Neural cell (in vitro differentiated cells): ENCODE results near the gene DNER. TPM values are rescaled to one million over a fixed set of nuclear protein-coding genes. Genes with fewer than 3 reads are reported as not detected.

ENCODE experiments used
- H2AFZ ChIP-seq: fragments of 200-600, 300-800 bp; sonication (generic), shearing (Covaris generic); 2 replicates; pipeline ENCODE4 v1.6.0; 2014; ENCODE audit warnings: low read depth, mild to moderate bottlenecking, antibody characterized with exemption, low read length, moderate library complexity
- H3F3A ChIP-seq: fragments of 200-600 bp; shearing (Covaris generic); 2 replicates; pipeline ENCODE4 v1.6.1; 2016; ENCODE audit warnings: mild to moderate bottlenecking, moderate library complexity, mixed read lengths, antibody characterized with exemption, low read length; ENCODE audit not compliant: insufficient read depth, poor library complexity, severe bottlenecking
- H3K27ac ChIP-seq: fragments of 200-600, 300-800 bp; sonication (generic), shearing (Covaris generic); 2 replicates; pipeline ENCODE4 v1.5.1; 2014; ENCODE audit warnings: mild to moderate bottlenecking, low read length, moderate library complexity
- H3K27me3 ChIP-seq: fragments of 300-800, 200-600 bp; sonication (generic), shearing (Covaris generic); 2 replicates; pipeline ENCODE4 v1.6.0; 2014; ENCODE audit warnings: mild to moderate bottlenecking, low read depth, low read length, moderate library complexity; ENCODE audit not compliant: insufficient read depth
- H3K36me3 ChIP-seq: fragments of 300-800, 200-600 bp; sonication (generic), shearing (Covaris generic); 2 replicates; pipeline ENCODE4 v1.5.1; 2014; ENCODE audit warnings: mild to moderate bottlenecking, antibody characterized with exemption, low read length, moderate library complexity; ENCODE audit not compliant: insufficient read depth
- H3K4me2 ChIP-seq: fragments of 300-800, 200-600 bp; sonication (generic), shearing (Covaris generic); 2 replicates; pipeline ENCODE4 v1.6.0; 2014; ENCODE audit warnings: mild to moderate bottlenecking, low read length
- H3K4me3 ChIP-seq: fragments of 300-800, 200-600 bp; sonication (generic), shearing (Covaris generic); 2 replicates; pipeline ENCODE4 v1.5.1; 2014; ENCODE audit warnings: mild to moderate bottlenecking, low read length, moderate library complexity
- H3K79me2 ChIP-seq: fragments of 200-600 bp; shearing (Covaris generic); replicated peaks from 2 replicates; pipeline ENCODE4 v1.6.0; 2014; ENCODE audit warnings: mild to moderate bottlenecking, low read length, moderate library complexity; ENCODE audit not compliant: insufficient read depth
- H3K9ac ChIP-seq: fragments of 300-800, 200-600 bp; sonication (generic), shearing (Covaris generic); 2 replicates; pipeline ENCODE4 v1.6.1; 2016; ENCODE audit warnings: mild to moderate bottlenecking, low read length, mixed read lengths
- H3K9me2 ChIP-seq: fragments of 200-600 bp; shearing (Covaris generic); 2 replicates; pipeline ENCODE4 v1.6.1; 2016; ENCODE audit warnings: mild to moderate bottlenecking, low read length, mixed read lengths; ENCODE audit not compliant: insufficient read depth
- H3K9me3 ChIP-seq: fragments of 200-600, 300-800 bp; sonication (generic), shearing (Covaris generic); 2 replicates; pipeline ENCODE4 v1.6.1; 2016; ENCODE audit warnings: mild to moderate bottlenecking, mixed run types, low read length, moderate library complexity, mixed read lengths
- H4K20me1 ChIP-seq: fragments of 200-600 bp; shearing (Covaris generic); 2 replicates; pipeline ENCODE4 v1.6.1; 2016; ENCODE audit warnings: mild to moderate bottlenecking, mixed run types; ENCODE audit not compliant: insufficient read depth
- CTCF ChIP-seq: fragments of 450-650 bp; IDR thresholded peaks from 2 replicates; pipeline ENCODE4 v1.5.1; 2014; ENCODE audit warnings: antibody characterized with exemption, mild to moderate bottlenecking, moderate library complexity; ENCODE audit not compliant: poor library complexity, severe bottlenecking
- EP300 ChIP-seq: fragments of 450-650 bp; conservative IDR thresholded peaks from 2 replicates; pipeline ENCODE4 v1.6.1; 2014; ENCODE audit warnings: antibody characterized with exemption, mild to moderate bottlenecking, moderate library complexity; ENCODE audit not compliant: poor library complexity, severe bottlenecking
- EZH2 ChIP-seq: fragments of 200-600, 300-800 bp; shearing (Covaris generic), sonication (generic); IDR thresholded peaks from 2 replicates; pipeline ENCODE4 v1.6.1; 2014; ENCODE audit warnings: antibody characterized with exemption, low read length, borderline replicate concordance, mild to moderate bottlenecking; ENCODE audit not compliant: insufficient read depth, poor library complexity, severe bottlenecking
- MXI1 ChIP-seq: fragments of 450-650 bp; conservative IDR thresholded peaks from 2 replicates; pipeline ENCODE4 v1.6.1; 2014; ENCODE audit warnings: antibody characterized with exemption, mild to moderate bottlenecking; ENCODE audit not compliant: poor library complexity, severe bottlenecking
- POLR2AphosphoS5 ChIP-seq: IDR thresholded peaks from 2 replicates; pipeline ENCODE4 v1.6.1; 2012
- RAD21 ChIP-seq: fragments of 450-650 bp; conservative IDR thresholded peaks from 2 replicates; pipeline ENCODE4 v1.6.1; 2014; ENCODE audit warnings: antibody characterized with exemption, mild to moderate bottlenecking, moderate library complexity
- REST ChIP-seq: IDR thresholded peaks from 2 replicates; pipeline ENCODE4 v1.6.1; 2012; ENCODE audit warnings: borderline replicate concordance
- SMC3 ChIP-seq: fragments of 450-650 bp; conservative IDR thresholded peaks from 2 replicates; pipeline ENCODE4 v1.6.1; 2014; ENCODE audit warnings: antibody characterized with exemption, mild to moderate bottlenecking, moderate library complexity; ENCODE audit not compliant: poor library complexity
- TAF1 ChIP-seq: IDR thresholded peaks from 2 replicates; pipeline ENCODE4 v1.6.1; 2012; ENCODE audit warnings: low read depth
- polyA plus RNA-seq: library from polyadenylated mRNA; depleted of rRNA; stranded (reverse); fragments of >200 nt; gene quantifications from 2 replicates; pipeline ENCODE4 v1.2.3, GENCODE V29; 2014

The DNER gene
- polyA plus RNA-seq, 1 donor from 2014 or later, result 310 TPM

- no peaks in the 10 kb centered on the region for H3K9me3 ChIP-seq
- H3K4me3 ChIP-seq, result no peak overlapping the region
- peaks cover 6% of the 10 kb centered on the region for H3K36me3 ChIP-seq
- TF ChIP-seq RAD21, result no peak
- no peak for TF ChIP-seq MXI1
- no peak for TF ChIP-seq POLR2AphosphoS5
- no peak for TF ChIP-seq SMC3
- TF ChIP-seq TAF1, result no peak
- H3K9me2 ChIP-seq, result no peaks in the 10 kb centered on the region
- H3K27me3 ChIP-seq, result no peaks in the 10 kb centered on the region
- H2AFZ ChIP-seq, result no peak overlapping the region
- no peaks in the 10 kb centered on the region for H3F3A ChIP-seq
- no peaks in the 10 kb centered on the region for H3K79me2 ChIP-seq
- no peak overlapping the region for H3K4me2 ChIP-seq
- no peaks in the 10 kb centered on the region for H4K20me1 ChIP-seq
- H3K27ac ChIP-seq, result no peak overlapping the region
- no peak overlapping the region for H3K9ac ChIP-seq
These were observed 143.1 kb downstream of the DNER start for GRCh38 chr2:229571243-229571642.

GRCh38 chr2:229566370-229566769, 148.0 kb downstream of the DNER start:
- Histone ChIP-seq H3K4me3 (no peak overlapping the region), H3K9me2 (no peaks in the 10 kb centered on the region), H2AFZ (no peak overlapping the region), H3K4me2 (no peak overlapping the region), H4K20me1 (no peaks in the 10 kb centered on the region), H3K9ac (no peak overlapping the region), H3K36me3 (no peaks in the 10 kb centered on the region), H3K27me3 (no peaks in the 10 kb centered on the region), H3K9me3 (no peaks in the 10 kb centered on the region), H3K27ac (no peak overlapping the region), H3F3A (no peaks in the 10 kb centered on the region), H3K79me2 (no peaks in the 10 kb centered on the region)
- TF ChIP-seq RAD21 (no peak), POLR2AphosphoS5 (no peak), SMC3 (no peak), TAF1 (no peak), REST (no peak), MXI1 (no peak), EZH2 (no peak), CTCF (no peak), EP300 (no peak)
